T-helper 1 cell treated with Interleukin-12 subunit alpha and Interleukin-12 subunit beta and Interleukin-4 antibody, amounts not matched to agents 30 μg/mL and 1 μg/mL, for 36 hours (primary cell): ENCODE results near the gene ARL15.

Source experiments
- H3K27ac Mint-ChIP-seq: one replicate; pipeline ENCODE4 v1.8.0; 2021; ENCODE audit warnings: mild to moderate bottlenecking, mixed read lengths
- H3K27me3 Mint-ChIP-seq: one replicate; pipeline ENCODE4 v1.8.0; 2021; ENCODE audit warnings: low read depth, mixed read lengths
- H3K36me3 Mint-ChIP-seq: one replicate; pipeline ENCODE4 v1.8.0; 2021; ENCODE audit warnings: low read depth, mixed read lengths
- H3K4me1 Mint-ChIP-seq: one replicate; pipeline ENCODE4 v1.8.0; 2021; ENCODE audit warnings: low read depth, mixed read lengths
- H3K4me3 Mint-ChIP-seq: one replicate; pipeline ENCODE4 v1.8.0; 2021; ENCODE audit warnings: mild to moderate bottlenecking, moderate library complexity, mixed read lengths
- H3K9me3 Mint-ChIP-seq: one replicate; pipeline ENCODE4 v1.8.0; 2021; ENCODE audit warnings: mixed read lengths

Gene ARL15

DNA sequence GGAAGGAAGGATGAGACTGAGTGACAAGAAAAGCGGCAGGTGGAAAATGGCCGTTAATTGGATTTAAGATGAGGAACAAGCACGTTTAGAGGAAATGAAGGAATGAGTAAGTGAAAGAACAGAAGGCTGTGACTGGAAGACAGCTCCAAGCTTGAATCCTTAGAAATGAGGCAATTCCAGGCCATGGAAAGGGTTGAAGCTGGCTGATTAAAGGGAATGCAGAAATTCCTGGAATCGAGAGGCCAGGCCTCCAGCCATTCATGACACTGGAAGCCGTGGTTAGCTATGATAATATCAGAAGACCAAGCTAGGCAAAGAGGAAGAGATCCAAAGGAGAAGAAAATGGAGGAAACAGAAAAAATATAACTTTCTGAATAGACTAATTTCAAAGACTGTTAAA lies 84.2 kb downstream of the ARL15 start:
- no peak overlapping the region for H3K27ac Mint-ChIP-seq
- peaks cover 9% of the 10 kb centered on the region for H3K27me3 Mint-ChIP-seq
- peaks cover 2% of the 10 kb centered on the region for H3K4me1 Mint-ChIP-seq
- no peak overlapping the region for H3K4me3 Mint-ChIP-seq
- no peaks in the 10 kb centered on the region for H3K36me3 Mint-ChIP-seq
- H3K9me3 Mint-ChIP-seq: no peaks in the 10 kb centered on the region

DNA sequence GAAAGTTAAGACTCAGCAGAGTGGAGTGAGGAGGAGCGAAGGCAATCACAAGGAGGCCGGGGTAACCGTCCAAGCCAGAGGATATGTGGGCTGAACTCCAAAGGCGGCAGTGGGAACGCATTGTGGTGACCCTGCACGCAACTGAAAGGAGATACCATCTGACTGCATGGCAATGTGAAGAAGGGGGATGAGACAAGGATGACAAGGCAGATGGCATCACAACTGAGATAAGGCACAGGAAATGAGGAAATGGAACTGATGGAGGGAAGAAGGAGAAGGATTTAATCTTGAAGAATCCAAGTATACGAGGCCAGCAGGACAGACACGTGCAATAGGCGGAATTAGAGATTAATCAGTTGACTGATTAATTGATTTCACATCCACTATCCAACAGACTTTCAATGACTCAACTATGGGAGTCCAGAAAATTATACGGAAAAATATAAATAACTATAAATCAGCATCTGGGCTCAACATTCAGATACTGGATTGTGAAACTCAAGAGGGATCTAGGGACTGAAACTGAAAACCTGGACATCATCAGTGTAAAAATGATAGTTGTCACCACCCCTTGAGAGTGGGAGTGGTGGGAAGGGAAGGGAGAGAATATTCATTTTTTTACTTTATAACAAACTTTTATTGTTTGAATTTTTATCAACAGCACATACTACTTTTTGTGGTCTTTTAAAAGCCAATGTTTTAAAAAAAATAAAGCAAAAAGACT lies 86.1 kb downstream of the ARL15 start:
- Mint-ChIP-seq H3K4me1 (peaks cover 1% of the 10 kb centered on the region), H3K27me3 (peaks cover 14% of the 10 kb centered on the region), H3K36me3 (no peaks in the 10 kb centered on the region), H3K4me3 (no peak overlapping the region), H3K9me3 (no peaks in the 10 kb centered on the region), H3K27ac (no peak overlapping the region)

DNA sequence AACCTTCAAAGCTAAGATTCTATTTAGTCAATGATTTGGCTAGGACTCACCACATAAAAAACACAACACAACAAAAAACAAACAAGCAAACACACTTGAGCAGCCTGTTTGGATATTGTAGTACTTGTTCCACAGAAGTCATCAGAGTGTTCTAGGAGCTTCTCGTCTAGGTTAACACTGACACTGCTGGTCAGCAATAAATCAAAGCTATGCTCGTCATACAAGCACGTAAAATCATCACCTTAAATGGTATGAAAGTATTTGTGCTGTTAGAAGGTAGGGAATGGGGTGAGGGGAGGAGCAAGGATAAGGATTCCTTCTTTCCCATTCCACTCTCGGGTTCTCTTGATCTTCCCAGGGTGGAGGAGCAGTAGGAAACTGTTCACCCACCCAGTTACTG lies 88.0 kb downstream of the ARL15 start:
- H3K27ac Mint-ChIP-seq: no peak overlapping the region
- no peaks in the 10 kb centered on the region for H3K9me3 Mint-ChIP-seq
- H3K4me1 Mint-ChIP-seq: no peaks in the 10 kb centered on the region
- peaks cover 11% of the 10 kb centered on the region for H3K27me3 Mint-ChIP-seq
- no peaks in the 10 kb centered on the region for H3K36me3 Mint-ChIP-seq
- H3K4me3 Mint-ChIP-seq: no peak overlapping the region

DNA sequence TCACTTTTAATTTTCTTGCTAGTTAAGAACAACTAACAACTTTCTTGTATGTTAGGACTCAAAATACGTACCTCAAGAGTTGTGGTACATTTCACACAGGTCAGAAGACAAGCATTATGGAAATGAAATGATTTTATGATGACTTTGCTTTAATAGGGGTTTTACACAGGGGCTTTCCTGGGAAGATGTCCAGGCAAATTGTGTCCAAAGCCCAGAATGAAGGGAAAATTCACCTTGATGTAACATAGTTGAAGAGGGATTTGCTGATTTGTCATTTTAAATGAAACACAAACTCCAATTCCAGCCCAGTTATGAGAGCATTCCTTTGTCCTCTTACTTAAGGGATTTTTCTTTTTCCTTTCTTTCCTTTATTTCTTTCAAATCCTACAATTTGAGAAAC lies 89.2 kb downstream of the ARL15 start:
- peaks cover 11% of the 10 kb centered on the region for H3K27me3 Mint-ChIP-seq
- H3K27ac Mint-ChIP-seq: no peak overlapping the region
- no peaks in the 10 kb centered on the region for H3K36me3 Mint-ChIP-seq
- H3K9me3 Mint-ChIP-seq: no peaks in the 10 kb centered on the region
- no peaks in the 10 kb centered on the region for H3K4me1 Mint-ChIP-seq
- H3K4me3 Mint-ChIP-seq: no peak overlapping the region

DNA sequence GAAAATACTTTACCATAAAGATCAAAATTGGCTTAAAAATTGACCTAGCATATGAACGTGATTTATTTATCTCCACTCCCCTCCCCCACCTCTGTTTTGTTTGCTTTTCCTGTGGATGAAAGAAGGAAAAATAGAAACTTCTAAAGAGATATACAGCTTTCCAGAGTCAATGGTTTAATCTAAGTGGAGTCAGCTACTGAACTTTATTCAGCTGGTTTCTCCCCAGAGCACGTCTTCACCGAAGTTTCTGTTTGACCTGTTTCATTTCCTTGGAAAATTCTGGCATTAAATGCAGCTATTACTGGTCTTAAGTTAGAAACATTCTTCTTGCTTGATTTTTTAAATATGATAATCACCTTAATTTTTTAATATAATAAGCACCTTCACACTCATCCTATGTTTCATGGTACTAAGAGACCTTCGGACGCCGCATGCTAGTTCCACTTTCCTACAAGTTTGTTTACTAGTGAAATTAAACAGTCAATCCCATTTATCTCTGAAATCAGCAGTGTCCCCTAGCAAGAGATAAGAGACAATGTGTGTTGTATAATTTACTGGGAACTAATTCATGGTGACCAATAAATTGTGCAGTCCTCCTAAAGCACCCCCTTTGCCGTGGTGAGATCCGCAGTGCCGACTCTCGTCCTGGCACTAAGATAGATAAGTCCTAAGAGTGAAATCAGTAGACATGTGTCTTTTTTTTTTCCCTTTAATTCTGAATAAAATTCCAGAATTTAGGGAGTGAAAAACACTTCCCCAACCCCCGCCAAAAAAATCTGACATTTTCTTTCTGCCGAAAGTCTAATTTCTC lies 89.9 kb downstream of the ARL15 start:
- H3K4me3 Mint-ChIP-seq: no peak overlapping the region
- H3K36me3 Mint-ChIP-seq: no peaks in the 10 kb centered on the region
- H3K27me3 Mint-ChIP-seq: peaks cover 10% of the 10 kb centered on the region
- no peaks in the 10 kb centered on the region for H3K4me1 Mint-ChIP-seq
- no peak overlapping the region for H3K27ac Mint-ChIP-seq
- H3K9me3 Mint-ChIP-seq: no peaks in the 10 kb centered on the region

DNA sequence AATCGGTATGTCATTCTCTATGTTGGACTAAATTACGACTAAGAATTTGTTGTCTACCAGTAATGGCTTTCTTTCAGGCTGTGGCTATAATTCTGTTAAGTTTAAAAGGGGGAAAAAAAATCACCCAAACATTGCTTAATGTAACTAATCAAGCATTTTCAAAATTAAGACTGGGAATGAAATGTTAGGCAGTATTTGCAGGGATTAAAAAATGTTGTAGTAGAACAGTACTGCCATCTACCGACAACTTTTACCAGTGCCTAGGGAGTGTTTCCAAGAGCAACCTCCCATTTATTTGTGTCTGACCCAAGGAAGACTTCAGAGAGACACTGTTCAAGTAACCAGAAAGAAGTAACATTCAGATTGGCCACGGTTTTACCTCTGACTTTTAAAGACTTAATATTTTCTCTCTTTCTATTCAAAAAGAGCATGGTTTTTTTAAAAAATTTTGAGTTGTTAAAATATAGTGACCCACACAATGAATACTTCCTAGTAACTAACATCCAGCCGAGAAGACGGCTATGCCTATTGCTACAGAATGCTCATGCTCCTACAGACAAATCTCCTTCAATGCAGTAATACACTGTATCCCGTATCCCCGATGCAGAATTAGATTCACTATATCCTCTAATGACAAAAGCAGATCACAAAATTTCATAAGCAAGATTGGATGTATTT lies 92.4 kb downstream of the ARL15 start:
- Mint-ChIP-seq H3K36me3 (no peaks in the 10 kb centered on the region), H3K4me3 (no peak overlapping the region), H3K27me3 (peaks cover 6% of the 10 kb centered on the region), H3K9me3 (no peaks in the 10 kb centered on the region), H3K27ac (no peak overlapping the region), H3K4me1 (no peaks in the 10 kb centered on the region)

DNA sequence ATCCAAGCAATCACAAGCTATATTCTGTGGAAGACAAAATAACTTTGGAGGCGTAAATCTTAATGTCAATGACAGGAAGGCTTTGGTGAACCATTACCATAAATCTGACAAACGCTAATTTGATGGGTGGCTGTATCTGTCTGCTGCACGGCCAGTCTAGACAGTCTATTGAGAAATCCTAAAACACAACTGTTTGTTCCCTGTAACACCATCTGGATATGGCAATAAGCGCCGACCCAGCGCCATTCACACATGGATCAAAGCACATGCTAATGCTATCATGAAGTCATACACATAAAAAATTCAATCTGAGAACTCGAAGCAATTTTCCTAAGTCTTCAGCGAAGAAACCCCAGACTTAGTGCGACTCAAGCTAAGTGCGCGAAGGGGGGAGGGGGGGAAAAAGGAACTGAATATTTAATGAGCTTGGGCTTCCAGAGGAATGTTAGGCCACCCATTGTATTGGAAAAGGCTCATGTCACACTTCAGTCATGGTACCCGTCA lies 95.1 kb downstream of the ARL15 start:
- H3K4me3 Mint-ChIP-seq: no peak overlapping the region
- no peaks in the 10 kb centered on the region for H3K4me1 Mint-ChIP-seq
- no peaks in the 10 kb centered on the region for H3K9me3 Mint-ChIP-seq
- no peak overlapping the region for H3K27ac Mint-ChIP-seq
- no peaks in the 10 kb centered on the region for H3K36me3 Mint-ChIP-seq
- H3K27me3 Mint-ChIP-seq: no peaks in the 10 kb centered on the region

DNA sequence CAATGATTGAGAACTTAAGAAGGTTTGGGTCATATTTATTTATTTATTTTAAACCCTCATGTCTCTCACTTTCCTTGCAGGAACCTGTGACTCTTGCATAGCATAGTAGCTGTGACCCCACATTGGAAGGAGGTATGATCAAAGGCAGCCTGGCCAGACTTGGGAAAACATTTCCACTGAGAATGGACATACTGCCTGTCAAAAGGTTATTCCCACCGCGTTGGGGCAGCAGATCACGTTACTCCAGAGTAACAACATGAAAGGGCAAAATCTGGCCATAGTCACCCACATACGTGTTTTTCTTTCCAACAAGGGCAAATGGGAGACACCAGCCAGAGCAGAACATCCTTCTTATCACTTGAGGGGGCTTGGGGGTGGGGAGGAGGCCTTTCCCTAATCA lies 95.7 kb downstream of the ARL15 start:
- no peaks in the 10 kb centered on the region for H3K27me3 Mint-ChIP-seq
- H3K36me3 Mint-ChIP-seq: no peaks in the 10 kb centered on the region
- H3K9me3 Mint-ChIP-seq: no peaks in the 10 kb centered on the region
- no peak overlapping the region for H3K27ac Mint-ChIP-seq
- H3K4me1 Mint-ChIP-seq: no peaks in the 10 kb centered on the region
- H3K4me3 Mint-ChIP-seq: no peak overlapping the region

DNA sequence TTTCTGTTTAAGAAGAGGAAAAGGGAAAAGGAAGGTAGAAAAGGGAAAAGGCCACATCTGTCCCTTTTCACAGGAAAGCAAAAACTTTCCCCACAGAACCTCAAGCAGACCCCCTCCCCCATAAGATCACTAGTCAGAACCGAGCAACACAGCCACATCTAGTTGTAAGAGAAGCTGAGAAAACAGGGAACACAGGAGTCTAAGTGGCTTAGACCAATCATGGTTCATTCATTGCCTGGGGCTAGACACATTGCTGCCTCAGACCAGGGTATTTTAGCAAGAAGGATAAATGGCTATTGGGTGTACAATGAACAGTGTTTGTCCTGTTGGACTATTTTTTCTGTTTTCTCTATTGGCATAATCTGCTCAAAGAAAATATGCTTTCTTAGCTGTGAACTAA lies 98.0 kb downstream of the ARL15 start:
- no peaks in the 10 kb centered on the region for H3K4me1 Mint-ChIP-seq
- H3K9me3 Mint-ChIP-seq: no peaks in the 10 kb centered on the region
- no peak overlapping the region for H3K27ac Mint-ChIP-seq

DNA sequence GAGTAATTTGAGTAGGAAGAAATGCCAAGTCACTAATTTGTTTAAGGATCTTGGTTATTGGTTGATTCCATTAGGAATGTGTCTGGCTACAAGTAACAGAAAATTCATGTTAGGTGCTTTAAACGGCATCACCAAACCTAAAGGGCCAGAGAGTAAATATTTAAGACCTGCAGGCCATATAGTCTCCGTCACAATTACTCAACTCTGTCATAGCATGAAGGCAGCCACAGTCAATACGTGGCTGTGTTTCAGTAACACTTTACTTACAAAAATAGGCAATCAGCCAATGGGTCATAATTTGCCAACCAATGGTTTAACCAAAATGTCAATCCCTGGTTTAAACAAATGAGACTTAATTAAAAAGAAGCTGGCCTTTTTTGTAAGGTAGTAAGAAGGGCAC lies 98.5 kb downstream of the ARL15 start:
- H3K27ac Mint-ChIP-seq: no peak overlapping the region
- no peaks in the 10 kb centered on the region for H3K9me3 Mint-ChIP-seq
- H3K36me3 Mint-ChIP-seq: no peaks in the 10 kb centered on the region
- no peaks in the 10 kb centered on the region for H3K4me1 Mint-ChIP-seq
- no peaks in the 10 kb centered on the region for H3K27me3 Mint-ChIP-seq
- H3K4me3 Mint-ChIP-seq: no peak overlapping the region

More for the DNA sequence above, 98.0 kb downstream of the ARL15 start:
- Mint-ChIP-seq H3K4me3 (no peak overlapping the region), H3K36me3 (no peaks in the 10 kb centered on the region), H3K27me3 (no peaks in the 10 kb centered on the region)

DNA sequence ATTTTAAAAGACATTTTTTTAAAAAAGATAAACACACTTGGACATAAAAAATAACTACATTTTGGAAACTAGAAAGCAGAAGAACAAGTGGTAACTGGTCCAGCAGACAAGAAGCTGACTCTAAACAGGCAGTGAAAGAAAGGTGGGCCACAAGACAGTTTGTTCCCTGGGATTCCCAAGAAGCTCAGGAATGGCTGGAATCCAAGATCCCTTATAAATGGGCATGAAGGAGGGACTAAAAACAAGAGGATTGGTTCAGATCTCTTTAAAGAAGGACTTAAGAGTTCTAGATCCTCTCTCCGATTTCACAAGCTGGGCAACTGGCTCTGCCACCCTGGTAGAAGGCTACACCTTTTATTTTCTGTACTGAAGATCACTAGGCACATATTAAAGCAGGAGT lies 102.8 kb downstream of the ARL15 start:
- no peaks in the 10 kb centered on the region for H3K4me1 Mint-ChIP-seq
- H3K27me3 Mint-ChIP-seq: no peaks in the 10 kb centered on the region
- H3K27ac Mint-ChIP-seq: no peak overlapping the region
- H3K36me3 Mint-ChIP-seq: no peaks in the 10 kb centered on the region
- H3K4me3 Mint-ChIP-seq: no peak overlapping the region
- H3K9me3 Mint-ChIP-seq: no peaks in the 10 kb centered on the region

DNA sequence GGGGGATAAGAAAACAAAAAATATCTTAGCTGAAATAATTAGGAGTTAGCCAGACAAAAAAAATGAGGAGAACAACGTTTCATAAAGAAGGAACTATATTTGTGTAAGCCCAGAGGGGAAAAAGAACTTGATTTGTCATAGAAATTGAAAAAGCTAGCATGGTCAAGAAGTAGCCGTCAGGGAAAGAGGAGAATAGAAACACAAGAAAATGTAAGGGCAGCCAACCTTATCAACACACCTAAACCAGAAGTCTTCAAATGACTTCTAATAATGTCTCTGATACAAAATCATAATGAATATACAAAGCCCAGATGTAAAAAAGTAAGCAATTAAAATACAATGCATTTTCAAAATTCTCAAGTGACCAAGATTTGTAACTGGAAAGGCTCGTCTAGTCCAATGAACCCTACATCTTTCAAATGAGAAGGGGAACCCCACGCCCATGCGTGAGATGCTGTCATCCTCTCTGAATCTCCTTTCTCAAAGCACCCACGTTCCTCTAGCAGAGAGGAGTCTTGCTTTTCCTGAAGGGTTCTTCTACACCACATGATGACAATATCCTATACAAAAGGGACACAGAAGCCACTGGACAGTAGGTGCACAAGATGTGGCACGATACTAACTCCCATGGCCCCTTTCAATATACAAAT lies 103.7 kb downstream of the ARL15 start:
- no peak overlapping the region for H3K4me3 Mint-ChIP-seq
- H3K36me3 Mint-ChIP-seq: no peaks in the 10 kb centered on the region
- H3K27me3 Mint-ChIP-seq: no peaks in the 10 kb centered on the region
- no peaks in the 10 kb centered on the region for H3K9me3 Mint-ChIP-seq
- no peaks in the 10 kb centered on the region for H3K4me1 Mint-ChIP-seq
- H3K27ac Mint-ChIP-seq: no peak overlapping the region

DNA sequence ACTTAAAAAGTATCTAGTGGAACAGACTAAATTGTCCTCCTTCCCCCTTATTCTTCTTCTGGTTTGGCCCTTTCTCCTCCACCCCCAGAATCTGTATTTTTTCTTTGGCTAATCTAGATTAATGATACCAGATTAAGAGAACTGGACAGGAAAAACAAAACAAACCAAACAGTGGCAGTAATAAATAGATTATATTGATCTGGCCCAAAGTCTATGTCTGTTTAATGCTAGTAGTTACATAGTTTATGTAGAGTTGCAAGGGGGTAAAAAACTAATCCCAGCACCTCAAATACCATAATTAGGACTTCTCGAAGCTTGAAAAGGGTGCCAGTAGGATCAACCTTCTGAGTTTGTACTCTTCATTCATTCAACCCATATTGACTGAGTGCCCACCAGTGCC lies 104.5 kb downstream of the ARL15 start:
- H3K36me3 Mint-ChIP-seq: no peaks in the 10 kb centered on the region
- H3K4me1 Mint-ChIP-seq: no peaks in the 10 kb centered on the region
- no peak overlapping the region for H3K4me3 Mint-ChIP-seq
- no peaks in the 10 kb centered on the region for H3K27me3 Mint-ChIP-seq
- no peak overlapping the region for H3K27ac Mint-ChIP-seq
- H3K9me3 Mint-ChIP-seq: peaks cover 4% of the 10 kb centered on the region

DNA sequence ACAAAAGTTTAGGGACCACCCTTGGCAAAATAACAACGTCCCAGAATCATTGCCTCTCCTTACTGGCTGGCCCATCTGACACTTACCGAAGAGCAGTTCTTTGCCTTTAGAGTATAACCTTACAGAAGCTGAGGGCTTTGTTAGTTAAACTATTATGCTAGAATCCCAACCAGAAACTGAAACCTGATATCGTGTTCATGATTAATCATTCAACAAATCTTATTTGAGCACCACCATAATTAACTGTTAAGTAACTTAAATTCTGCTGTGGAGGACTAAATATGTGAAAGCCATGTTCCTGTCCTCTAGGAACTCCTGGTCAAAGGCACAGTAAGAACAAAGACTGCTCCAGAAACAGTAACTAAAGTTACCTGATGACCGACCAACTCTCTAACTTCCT lies 104.9 kb downstream of the ARL15 start:
- Mint-ChIP-seq H3K4me3 (no peak overlapping the region), H3K36me3 (no peaks in the 10 kb centered on the region), H3K4me1 (no peaks in the 10 kb centered on the region), H3K9me3 (peaks cover 8% of the 10 kb centered on the region), H3K27me3 (no peaks in the 10 kb centered on the region), H3K27ac (no peak overlapping the region)
